ENCODE results near the gene BBS7.

The BBS7 gene

DNA sequence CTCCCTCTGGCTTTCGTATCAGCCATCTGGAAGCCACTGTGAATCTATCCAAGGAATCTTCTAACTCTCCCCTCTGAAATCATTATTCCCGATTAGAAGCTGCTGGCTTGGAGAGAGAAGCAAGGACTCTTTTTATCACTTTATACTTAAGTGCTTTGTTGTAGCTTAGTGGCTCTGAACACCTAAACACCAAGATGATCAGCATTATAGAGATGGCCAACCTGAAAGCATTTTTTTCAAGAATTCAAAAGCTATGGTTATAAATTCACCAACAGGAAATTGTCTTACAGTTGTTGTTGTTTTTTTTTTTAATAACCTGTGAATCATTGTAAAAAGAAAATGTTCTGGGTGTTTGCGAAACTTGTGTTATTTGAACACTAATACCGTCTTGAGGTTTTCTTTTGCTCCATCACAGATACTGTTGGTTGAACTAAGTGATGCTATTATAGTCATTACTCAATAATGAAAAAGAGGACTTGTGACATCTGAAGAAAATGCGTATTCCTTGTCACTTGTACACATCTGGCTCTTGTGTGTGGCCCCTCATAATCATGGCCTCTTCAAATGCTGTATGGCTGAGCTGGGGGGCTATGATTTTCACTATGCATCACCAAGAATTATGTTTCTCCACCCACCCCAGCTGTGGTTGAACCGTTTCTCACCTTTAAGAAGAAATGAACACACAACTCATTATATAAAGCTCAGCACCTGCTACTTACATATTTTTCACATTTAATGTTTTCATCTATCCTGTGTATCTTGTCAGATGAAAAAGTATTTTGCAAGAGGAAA is 93.5 kb downstream of the BBS7 start:
- DNase-seq (ENCODE audit: low read depth), result no peak
- TF ChIP-seq, protein P1, sequence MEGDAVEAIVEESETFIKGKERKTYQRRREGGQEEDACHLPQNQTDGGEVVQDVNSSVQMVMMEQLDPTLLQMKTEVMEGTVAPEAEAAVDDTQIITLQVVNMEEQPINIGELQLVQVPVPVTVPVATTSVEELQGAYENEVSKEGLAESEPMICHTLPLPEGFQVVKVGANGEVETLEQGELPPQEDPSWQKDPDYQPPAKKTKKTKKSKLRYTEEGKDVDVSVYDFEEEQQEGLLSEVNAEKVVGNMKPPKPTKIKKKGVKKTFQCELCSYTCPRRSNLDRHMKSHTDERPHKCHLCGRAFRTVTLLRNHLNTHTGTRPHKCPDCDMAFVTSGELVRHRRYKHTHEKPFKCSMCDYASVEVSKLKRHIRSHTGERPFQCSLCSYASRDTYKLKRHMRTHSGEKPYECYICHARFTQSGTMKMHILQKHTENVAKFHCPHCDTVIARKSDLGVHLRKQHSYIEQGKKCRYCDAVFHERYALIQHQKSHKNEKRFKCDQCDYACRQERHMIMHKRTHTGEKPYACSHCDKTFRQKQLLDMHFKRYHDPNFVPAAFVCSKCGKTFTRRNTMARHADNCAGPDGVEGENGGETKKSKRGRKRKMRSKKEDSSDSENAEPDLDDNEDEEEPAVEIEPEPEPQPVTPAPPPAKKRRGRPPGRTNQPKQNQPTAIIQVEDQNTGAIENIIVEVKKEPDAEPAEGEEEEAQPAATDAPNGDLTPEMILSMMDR (IDR thresholded peaks at IDR 0.05; ENCODE audit: low read depth, low read length, missing control alignments), result no peak

More for the DNA sequence above, 93.5 kb downstream of the BBS7 start:
- no peak overlapping the region for H3K4me3 ChIP-seq (ENCODE audit: low read depth, low read length)
- in situ Hi-C loops (cut with HindIII; ENCODE audit: low sequenced_read_pairs), result no loop called here

All from astrocyte of the cerebellum (primary cell).